ENCODE data around the gene TGFB2.

The TGFB2 gene

DNA sequence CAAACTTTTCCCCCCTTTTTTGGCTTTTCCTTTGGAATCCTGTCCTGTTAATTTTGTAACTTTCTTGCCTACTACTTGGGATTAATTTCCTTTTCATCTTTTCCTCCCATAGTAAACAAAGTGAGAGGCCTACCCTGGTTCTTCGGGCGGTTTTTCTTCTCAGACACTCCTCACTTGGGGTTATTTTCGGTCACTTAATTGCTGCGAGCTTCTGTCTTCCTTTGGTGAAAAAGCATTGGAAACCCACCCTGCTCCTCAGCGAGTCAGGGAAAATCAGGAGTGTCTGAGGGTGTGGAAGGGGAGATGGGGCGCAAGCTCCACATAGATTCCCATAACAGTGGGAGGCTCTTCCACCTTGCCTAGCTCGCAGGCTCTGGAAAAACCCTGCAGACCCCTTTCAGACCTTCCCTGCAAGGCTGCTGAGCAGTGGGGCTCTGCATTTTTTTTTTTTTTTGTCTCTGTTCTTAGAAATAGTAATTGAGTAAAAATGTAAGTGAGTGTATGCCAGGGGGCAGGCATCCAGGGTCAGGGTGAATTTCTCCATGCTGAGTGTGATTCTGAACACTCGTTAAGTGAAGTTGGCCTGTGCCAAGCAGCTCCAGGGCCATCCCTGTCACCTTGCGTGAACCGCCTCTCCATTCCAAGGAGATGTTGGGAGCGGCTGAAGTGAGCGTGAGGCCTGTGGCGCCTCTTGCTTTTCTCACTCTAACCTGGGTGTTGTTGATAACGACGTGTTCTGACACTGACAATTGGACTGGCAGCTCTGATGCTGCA lies 20.3 kb downstream of the TGFB2 start:
- no peak overlapping the region for H3K4me3 ChIP-seq (ENCODE audit: low read depth, low read length)
- DNase-seq (ENCODE audit: low read depth): no peak
- TF ChIP-seq, protein P1, sequence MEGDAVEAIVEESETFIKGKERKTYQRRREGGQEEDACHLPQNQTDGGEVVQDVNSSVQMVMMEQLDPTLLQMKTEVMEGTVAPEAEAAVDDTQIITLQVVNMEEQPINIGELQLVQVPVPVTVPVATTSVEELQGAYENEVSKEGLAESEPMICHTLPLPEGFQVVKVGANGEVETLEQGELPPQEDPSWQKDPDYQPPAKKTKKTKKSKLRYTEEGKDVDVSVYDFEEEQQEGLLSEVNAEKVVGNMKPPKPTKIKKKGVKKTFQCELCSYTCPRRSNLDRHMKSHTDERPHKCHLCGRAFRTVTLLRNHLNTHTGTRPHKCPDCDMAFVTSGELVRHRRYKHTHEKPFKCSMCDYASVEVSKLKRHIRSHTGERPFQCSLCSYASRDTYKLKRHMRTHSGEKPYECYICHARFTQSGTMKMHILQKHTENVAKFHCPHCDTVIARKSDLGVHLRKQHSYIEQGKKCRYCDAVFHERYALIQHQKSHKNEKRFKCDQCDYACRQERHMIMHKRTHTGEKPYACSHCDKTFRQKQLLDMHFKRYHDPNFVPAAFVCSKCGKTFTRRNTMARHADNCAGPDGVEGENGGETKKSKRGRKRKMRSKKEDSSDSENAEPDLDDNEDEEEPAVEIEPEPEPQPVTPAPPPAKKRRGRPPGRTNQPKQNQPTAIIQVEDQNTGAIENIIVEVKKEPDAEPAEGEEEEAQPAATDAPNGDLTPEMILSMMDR (IDR thresholded peaks at IDR 0.05; ENCODE audit: control insufficient read depth, extremely low read depth, insufficient read depth): no peak

DNA sequence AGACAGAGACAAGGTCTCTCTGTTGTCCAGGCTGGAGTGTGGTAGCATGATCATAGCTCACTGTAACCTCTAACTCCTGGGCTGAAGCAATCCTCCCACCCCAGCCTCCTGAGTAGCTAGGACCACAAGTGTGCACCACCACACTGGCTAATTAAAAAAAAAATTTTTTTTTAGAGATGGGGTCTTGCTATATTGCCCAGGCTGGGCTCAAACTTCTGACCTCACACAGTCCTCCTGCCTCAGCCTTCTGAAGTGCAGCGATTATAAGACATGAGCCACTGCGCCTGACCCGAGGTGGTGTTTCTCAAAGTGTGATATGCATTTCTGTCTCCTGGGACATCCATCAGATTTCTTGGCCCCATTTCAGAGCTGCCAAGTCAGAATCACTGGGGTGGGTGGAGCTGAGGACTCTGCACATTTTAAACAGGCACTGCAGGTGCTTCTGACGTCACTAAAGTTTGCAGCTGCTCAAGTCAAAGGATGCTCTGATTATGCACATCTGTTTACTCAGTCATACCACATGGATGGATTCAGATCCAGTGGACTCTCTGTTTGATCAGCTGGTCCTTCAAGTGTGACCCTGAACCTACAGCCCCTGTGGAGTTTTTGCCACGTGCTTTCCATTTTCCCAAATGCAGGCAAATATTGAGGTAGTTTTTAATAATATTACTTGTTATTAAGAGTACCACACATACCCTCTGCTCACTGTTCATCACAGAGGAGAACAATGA lies 21.4 kb downstream of the TGFB2 start:
- no peak overlapping the region for H3K4me3 ChIP-seq (ENCODE audit: low read depth, low read length)
- TF ChIP-seq, protein P1 (IDR thresholded peaks at IDR 0.05; ENCODE audit: control insufficient read depth, extremely low read depth, insufficient read depth): no peak
- no peak for DNase-seq (ENCODE audit: low read depth)

DNA sequence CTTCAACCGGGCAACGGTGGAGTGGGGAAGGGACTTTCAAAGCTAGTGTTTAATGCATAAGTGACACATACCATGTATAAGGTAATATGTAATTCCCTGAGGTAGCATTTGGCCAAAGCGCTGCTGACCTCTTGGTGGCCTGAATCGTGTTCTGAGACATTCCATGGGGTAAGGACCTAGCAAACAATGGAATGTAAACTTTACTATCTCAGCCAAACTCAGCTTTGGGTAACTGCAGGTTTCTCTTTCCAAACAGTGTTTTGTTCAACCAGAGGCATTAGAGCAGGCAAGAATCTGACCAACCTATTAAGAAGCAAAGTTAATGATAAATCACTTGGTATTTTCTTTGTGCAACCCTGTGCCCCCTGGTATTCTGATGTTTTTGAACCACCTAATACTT lies 22.0 kb downstream of the TGFB2 start:
- DNase-seq (ENCODE audit: low read depth): no peak
- TF ChIP-seq, protein P1 (IDR thresholded peaks at IDR 0.05; ENCODE audit: control insufficient read depth, extremely low read depth, insufficient read depth): no peak
- no peak overlapping the region for H3K4me3 ChIP-seq (ENCODE audit: low read depth, low read length)

DNA sequence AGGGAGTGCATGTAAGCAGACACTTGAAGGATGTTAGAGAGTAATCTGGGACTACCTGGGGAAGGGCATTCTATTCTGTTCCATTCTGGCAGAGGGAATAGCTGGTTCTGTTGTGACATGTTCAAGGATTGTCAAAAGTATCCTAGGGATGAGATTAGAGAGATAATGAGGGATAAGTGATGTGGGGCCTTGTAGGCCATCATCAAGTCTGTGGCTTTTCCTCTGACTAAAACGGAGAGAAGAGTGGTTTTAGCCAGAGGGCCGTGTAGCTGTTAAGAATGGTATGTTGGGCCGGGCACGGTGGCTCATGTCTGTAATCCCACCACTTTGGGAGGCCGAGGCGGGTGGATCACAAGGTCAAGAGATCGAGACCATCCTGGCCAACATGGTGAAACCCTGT lies 23.6 kb downstream of the TGFB2 start:
- TF ChIP-seq, protein P1 (IDR thresholded peaks at IDR 0.05; ENCODE audit: control insufficient read depth, extremely low read depth, insufficient read depth): no peak
- no peak overlapping the region for H3K4me3 ChIP-seq (ENCODE audit: low read depth, low read length)
- no peak for DNase-seq (ENCODE audit: low read depth)

DNA sequence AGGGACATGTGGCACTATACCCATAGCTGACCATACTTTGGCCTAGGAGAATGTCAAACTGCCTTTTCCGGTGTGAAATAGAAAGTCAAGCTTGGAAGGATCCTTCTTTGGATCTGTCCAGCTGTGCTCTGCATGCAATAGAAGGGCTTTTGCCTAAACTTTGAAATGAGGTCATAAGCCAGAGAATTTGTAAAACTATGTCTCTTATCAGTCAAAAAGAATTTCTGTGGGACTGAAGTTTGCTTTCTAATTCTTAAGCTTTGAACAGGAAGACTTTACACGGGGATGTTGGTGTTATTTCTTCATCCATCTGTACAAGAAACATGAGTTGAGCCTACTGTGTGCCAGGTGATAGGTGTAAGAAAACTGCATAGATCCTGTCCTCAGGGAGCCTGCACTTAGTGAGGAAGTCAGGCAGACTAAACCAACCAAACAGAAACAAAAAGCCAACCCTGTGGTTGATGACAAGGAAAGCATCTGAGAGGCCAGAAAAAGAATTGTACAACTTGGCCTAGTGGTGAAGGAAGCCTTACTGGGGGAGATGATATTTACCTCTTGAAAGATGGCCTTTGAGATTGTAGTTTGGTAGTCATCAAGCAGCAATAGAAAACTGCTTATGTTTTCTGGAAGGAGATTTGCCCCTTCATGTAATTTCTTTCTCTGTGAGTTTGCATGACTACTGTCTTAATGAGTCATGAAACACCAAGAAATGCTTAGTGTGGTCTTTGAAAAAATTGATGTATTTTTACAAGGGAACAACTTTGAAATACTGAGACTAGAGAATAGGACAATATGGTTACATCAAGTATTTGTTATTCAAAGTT lies 24.8 kb downstream of the TGFB2 start:
- DNase-seq (ENCODE audit: low read depth): no peak
- TF ChIP-seq, protein P1 (IDR thresholded peaks at IDR 0.05; ENCODE audit: control insufficient read depth, extremely low read depth, insufficient read depth): no peak
- H3K4me3 ChIP-seq (ENCODE audit: low read depth, low read length): no peak overlapping the region

DNA sequence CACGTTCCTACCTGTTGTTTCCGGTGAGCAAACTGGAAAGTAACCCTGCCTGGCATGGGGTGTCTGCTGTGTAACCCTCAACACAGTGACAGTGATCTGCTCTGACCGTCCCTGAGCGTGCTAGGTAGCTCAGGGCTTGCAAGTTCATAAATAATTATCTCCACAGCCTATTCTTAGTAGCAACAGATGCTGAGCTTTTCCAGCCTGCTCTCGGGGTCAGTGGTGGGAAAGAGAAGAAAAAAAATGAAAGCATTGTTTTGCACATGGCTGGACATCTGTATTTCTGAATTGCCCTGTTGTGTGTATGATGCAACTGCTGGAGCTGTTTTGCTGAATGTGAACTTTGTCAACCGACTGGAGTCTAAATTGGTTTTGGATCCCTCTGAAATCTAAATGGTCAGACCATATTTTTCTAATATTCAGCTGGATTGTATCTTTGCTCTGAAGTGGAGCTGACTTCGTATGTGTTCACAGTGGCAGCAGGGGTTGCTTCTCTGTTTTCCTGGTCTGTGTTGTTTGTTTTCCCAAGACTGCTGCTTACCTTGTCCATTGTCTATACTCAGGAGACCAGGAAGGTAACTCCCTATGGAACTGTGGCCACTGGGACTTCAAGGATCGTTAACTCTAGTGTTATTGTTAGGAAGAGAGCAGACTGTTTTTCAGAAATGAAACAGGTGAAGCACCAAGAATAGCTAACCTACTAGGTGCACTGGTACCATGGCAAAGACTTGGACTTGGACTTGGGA lies 27.0 kb downstream of the TGFB2 start:
- TF ChIP-seq, protein P1 (IDR thresholded peaks at IDR 0.05; ENCODE audit: control insufficient read depth, extremely low read depth, insufficient read depth): no peak
- no peak for DNase-seq (ENCODE audit: low read depth)
- H3K4me3 ChIP-seq (ENCODE audit: low read depth, low read length): no peak overlapping the region

Data from LNCaP clone FGC (cell line).